ENCODE results near the gene DBN1. TPM values are rescaled to one million over a fixed set of nuclear protein-coding genes. Genes with fewer than 3 reads are reported as not detected.

Gene DBN1
- 10 to 100 TPM; 14.2 to 77.6 (median 23.1) TPM for total RNA-seq

DNA sequence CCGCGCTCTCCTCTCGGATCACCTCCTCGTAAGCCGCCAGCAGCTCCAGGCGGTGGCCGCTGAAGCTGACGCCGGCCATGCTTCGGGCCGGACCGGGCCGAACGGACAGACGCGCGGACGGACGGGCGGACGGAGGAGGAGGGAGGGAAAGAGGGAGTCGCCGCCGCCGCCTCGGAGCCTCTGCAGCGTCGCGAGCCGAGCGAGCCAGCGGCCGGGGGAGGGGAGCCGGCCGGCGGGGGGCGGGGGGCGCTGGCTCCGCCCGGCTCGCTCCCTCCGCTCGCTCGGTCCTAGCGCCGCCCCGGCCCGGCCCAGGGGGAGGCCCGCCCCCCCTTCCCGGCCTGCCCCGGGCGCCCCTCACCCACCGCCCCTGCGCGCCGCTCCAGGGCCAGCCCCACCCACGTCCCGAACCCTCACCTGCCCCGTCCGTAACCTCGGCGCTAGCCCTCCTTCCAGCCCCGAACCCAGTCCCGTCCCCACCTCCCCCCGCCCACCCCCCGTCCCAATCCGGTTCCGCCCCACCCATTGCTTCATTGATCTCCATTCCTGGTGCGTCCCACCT is at the start of gene DBN1:
TSS of gene DBN1 (minus strand) at position 192 of the 559 bp plus-strand sequence. CDS start at position 79, 113 bp downstream.
- DNase-seq: no peak
- Histone ChIP-seq H3K4me1 (peaks cover 0 to 33% (median 10%) of the 10 kb centered on the region in 4 donors), H3K4me3 (peak within 1 kb of the TSS; percentile 55 to 71 (median 70))

DNA sequence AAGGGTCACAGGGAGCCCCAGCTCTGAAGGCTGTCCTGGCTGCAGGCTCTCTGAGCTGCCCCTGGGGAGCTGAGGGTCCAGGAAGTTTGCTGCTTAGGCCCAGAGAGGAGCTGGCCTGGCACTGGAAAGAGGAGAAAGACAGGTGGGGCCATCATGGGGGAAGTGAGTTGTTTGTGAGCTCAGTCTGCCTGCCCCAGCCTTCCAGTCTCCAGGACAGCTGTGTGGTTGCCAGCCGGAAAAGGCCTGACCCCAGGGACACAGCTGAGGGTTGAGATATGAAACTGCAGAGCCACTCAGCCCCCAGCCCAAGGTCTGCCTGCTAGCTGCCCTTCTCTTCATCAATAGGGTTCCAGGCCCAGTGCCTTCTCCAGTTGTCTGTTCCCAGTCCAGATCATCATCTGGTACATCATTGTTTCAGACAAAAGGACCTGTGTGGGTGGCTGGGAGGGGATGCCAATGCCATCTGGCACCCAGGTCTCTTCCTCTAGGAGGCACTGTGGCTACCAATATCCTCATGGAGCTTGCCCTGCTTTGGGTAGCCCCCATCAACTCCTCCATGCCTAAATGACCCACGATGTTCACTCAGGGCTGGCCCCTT is 47.6 kb upstream of the DBN1 start:
- H3K36me3 ChIP-seq: peaks cover 0 to 48% (median 0%) of the 10 kb centered on the region in 3 donors
- peak in 1 of 3 donors; percentile 43 for DNase-seq
- H3K27ac ChIP-seq: peak overlapping the region in 1 of 4 donors; percentile 8
- H3K27me3 ChIP-seq: no peaks in the 10 kb centered on the region
- TF ChIP-seq, protein P1, sequence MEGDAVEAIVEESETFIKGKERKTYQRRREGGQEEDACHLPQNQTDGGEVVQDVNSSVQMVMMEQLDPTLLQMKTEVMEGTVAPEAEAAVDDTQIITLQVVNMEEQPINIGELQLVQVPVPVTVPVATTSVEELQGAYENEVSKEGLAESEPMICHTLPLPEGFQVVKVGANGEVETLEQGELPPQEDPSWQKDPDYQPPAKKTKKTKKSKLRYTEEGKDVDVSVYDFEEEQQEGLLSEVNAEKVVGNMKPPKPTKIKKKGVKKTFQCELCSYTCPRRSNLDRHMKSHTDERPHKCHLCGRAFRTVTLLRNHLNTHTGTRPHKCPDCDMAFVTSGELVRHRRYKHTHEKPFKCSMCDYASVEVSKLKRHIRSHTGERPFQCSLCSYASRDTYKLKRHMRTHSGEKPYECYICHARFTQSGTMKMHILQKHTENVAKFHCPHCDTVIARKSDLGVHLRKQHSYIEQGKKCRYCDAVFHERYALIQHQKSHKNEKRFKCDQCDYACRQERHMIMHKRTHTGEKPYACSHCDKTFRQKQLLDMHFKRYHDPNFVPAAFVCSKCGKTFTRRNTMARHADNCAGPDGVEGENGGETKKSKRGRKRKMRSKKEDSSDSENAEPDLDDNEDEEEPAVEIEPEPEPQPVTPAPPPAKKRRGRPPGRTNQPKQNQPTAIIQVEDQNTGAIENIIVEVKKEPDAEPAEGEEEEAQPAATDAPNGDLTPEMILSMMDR (IDR thresholded peaks at IDR 0.05): no peak
- TF ChIP-seq POLR2A (IDR thresholded peaks at IDR 0.05): no peak
- no peak overlapping the region for H3K4me3 ChIP-seq
- no peaks in the 10 kb centered on the region for H3K9me3 ChIP-seq
- peaks cover 0 to 9% (median 3%) of the 10 kb centered on the region in 4 donors for H3K4me1 ChIP-seq

More for the DNA sequence above, at the start of gene DBN1:
- H3K27ac ChIP-seq: peak within 1 kb of the TSS; percentile 57 to 85 (median 70)
- no peaks in the 10 kb centered on the region for H3K36me3 ChIP-seq
- TF ChIP-seq, protein P1 (IDR thresholded peaks at IDR 0.05): no peak
- TF ChIP-seq POLR2A (IDR thresholded peaks at IDR 0.05): no peak
- H3K9me3 ChIP-seq: no peaks in the 10 kb centered on the region
- no peaks in the 10 kb centered on the region for H3K27me3 ChIP-seq

DNA sequence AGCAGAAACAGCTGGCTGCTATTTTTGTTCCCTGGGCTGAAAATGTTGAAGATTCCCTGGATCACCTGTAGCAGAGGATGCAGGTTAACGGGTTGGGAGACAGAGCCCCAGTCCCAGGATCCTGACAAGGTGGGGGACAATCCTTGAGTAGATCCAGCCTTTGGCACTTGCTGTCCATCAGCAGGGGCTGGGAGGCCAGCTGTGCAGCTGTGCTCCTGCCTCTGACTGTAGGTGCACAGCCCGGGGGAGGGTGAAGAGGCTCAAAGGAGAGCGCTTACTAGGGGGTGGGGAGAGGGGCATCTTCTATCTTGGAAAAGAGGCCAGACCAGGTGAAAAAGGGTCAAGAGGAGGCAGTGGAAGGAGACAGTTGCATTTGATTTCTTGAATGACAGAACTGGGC is 46.8 kb upstream of the DBN1 start:
- no peak for TF ChIP-seq POLR2A (IDR thresholded peaks at IDR 0.05)
- TF ChIP-seq, protein P1 (IDR thresholded peaks at IDR 0.05): no peak
- Histone ChIP-seq H3K4me3 (no peak overlapping the region), H3K4me1 (peaks cover 0 to 14% (median 9%) of the 10 kb centered on the region in 4 donors), H3K9me3 (no peaks in the 10 kb centered on the region), H3K27me3 (no peaks in the 10 kb centered on the region), H3K36me3 (peaks cover 0 to 47% (median 0%) of the 10 kb centered on the region in 3 donors), H3K27ac (no peak overlapping the region)
- DNase-seq: peak in 1 of 3 donors; percentile 32

DNA sequence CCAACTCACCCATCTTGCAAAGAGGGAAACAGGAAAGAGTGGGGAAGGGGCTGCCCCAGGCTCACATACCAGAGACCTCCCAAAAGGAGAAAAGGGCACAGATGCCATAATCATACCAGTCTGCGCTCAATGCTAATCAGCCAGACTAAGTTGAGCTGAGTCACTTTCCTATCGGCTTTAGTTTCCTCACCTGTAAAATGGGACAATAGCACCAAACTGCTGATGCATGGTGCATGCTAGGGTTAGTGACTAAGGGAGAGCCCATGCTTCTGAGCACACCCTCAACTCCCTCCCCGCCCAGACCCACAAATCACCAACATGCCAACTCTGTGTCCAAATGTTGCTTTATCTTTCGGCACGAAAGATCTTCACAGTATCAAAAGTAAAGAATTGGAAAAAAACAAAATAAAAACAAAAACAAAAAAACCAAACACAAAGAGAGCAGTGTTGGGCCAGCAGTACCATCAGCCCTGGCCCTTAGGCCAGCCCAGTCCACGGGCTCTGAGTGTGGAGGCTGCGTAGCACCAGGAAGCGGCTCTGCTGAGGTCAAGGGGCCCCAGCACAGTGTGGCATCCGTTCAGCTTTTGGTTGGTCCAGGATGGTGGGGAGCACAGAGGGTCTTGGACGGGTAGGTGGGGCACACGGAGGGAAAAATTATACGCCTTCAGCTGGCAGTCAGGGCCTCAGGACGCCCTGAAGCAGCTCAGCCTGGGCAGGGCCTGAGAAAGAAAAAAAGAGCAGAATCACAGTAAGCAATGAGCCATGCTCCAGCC is 46.2 kb upstream of the DBN1 start:
- peak in 1 of 3 donors; percentile 29 for DNase-seq
- no peak overlapping the region for H3K27ac ChIP-seq
- peaks cover 0 to 17% (median 11%) of the 10 kb centered on the region in 4 donors for H3K4me1 ChIP-seq
- H3K36me3 ChIP-seq: peaks cover 0 to 46% (median 0%) of the 10 kb centered on the region in 3 donors
- H3K27me3 ChIP-seq: no peaks in the 10 kb centered on the region
- H3K9me3 ChIP-seq: no peaks in the 10 kb centered on the region
- TF ChIP-seq POLR2A (IDR thresholded peaks at IDR 0.05): no peak
- TF ChIP-seq, protein P1 (IDR thresholded peaks at IDR 0.05): no peak
- no peak overlapping the region for H3K4me3 ChIP-seq

DNA sequence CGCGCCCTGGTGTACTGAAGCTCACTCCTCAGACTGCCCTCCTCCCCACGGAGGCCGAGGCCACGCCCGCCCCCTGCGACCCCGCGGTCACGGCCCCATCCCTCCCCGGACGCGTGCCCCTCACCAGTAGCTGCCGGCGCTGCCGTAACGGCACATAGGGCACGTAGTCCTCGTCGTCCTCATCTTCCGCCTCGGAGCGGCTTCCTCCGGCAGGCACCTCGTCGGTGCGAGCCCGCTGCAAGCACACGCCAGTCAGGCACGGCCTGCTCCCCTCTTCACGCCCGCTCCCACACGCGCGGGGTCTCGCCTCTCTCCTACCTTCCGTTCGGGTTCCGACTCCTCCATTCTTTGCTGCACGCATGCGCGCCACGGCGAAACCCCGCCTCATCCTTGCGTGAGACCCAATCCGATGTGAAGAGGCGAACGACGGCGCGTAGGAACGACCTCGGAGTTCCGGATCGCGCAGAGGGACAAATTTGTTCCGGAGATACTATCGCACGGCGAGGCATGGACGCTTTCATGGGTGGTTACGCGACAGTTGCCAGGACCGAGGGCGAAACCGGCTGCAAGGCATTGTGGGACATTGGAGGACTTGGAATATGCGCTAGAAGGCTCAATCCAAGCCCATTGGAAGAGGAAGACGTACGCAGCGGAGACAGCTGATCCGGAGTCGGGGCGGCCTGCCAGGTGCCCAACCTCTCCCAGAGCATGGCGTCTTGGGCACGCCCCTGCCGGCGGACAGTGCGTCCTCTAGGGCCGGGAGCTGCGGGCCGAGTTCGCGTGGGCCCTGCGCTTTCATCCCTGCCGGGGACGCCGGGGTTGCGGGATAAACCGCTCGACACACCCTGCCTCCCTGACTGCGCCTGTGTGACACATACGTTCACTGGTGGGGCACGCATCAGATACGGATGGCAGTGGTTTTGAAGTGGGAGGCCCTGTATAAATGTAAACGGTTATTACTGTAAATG is 43.5 kb upstream of the DBN1 start, which contains the start of gene DDX41:
TSS of gene DDX41 (minus strand) at position 361 of the 968 bp plus-strand sequence. CDS start at position 345, 16 bp downstream.
- Histone ChIP-seq H3K27ac (peak within 1 kb of the TSS; percentile 63 to 85 (median 78)), H3K36me3 (peaks cover 0 to 58% (median 0%) of the 10 kb centered on the region in 3 donors), H3K27me3 (no peaks in the 10 kb centered on the region), H3K4me1 (peaks cover 0 to 18% (median 11%) of the 10 kb centered on the region in 4 donors), H3K4me3 (peak within 1 kb of the TSS; percentile 57 to 88 (median 86)), H3K9me3 (no peaks in the 10 kb centered on the region)
- TF ChIP-seq POLR2A (IDR thresholded peaks at IDR 0.05): peak; percentile 32 to 58
- TF ChIP-seq, protein P1 (IDR thresholded peaks at IDR 0.05): peak in 2 of 6 experiments; percentile 11 to 13
- DNase-seq: peak; percentile 91 to 98 (median 97)
